ENCODE data around the gene ABHD16A.

Gene ABHD16A

GRCh38 chr6:31661262-31662123, 41.6 kb downstream of the ABHD16A start:
- peaks cover 59% of the 10 kb centered on the region for H3K36me3 ChIP-seq
- TF ChIP-seq, protein P1, sequence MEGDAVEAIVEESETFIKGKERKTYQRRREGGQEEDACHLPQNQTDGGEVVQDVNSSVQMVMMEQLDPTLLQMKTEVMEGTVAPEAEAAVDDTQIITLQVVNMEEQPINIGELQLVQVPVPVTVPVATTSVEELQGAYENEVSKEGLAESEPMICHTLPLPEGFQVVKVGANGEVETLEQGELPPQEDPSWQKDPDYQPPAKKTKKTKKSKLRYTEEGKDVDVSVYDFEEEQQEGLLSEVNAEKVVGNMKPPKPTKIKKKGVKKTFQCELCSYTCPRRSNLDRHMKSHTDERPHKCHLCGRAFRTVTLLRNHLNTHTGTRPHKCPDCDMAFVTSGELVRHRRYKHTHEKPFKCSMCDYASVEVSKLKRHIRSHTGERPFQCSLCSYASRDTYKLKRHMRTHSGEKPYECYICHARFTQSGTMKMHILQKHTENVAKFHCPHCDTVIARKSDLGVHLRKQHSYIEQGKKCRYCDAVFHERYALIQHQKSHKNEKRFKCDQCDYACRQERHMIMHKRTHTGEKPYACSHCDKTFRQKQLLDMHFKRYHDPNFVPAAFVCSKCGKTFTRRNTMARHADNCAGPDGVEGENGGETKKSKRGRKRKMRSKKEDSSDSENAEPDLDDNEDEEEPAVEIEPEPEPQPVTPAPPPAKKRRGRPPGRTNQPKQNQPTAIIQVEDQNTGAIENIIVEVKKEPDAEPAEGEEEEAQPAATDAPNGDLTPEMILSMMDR (IDR thresholded peaks at IDR 0.05; ENCODE audit: low read depth, low read length): no peak

GRCh38 chr6:31660381-31661261, 42.5 kb downstream of the ABHD16A start, which contains the start of gene C6orf47:
Gene C6orf47, minus strand, starts transcription at chr6:31660778. Its CDS starts 831 bp downstream, at chr6:31659947.
- H3K27me3 ChIP-seq (ENCODE audit: insufficient read depth, low read depth, severe bottlenecking): no peaks in the 10 kb centered on the region

More at GRCh38 chr6:31661262-31662123, 41.6 kb downstream of the ABHD16A start:
- DNase-seq: no peak
- H3K4me3 ChIP-seq (ENCODE audit: low read depth, low read length): peak overlapping the region; percentile 88
- no peaks in the 10 kb centered on the region for H3K9me3 ChIP-seq (ENCODE audit: severe bottlenecking)
- peak overlapping the region; percentile 79 for H3K27ac ChIP-seq
- no peaks in the 10 kb centered on the region for H3K27me3 ChIP-seq (ENCODE audit: insufficient read depth, low read depth, severe bottlenecking)

GRCh38 chr6:31659649-31660380, 43.3 kb downstream of the ABHD16A start:
- Histone ChIP-seq H3K27ac (peak overlapping the region; percentile 79), H3K27me3 (ENCODE audit: insufficient read depth, low read depth, severe bottlenecking) (no peaks in the 10 kb centered on the region), H3K9me3 (ENCODE audit: severe bottlenecking) (no peaks in the 10 kb centered on the region), H3K36me3 (peaks cover 56% of the 10 kb centered on the region), H3K4me3 (ENCODE audit: low read depth, low read length) (peak overlapping the region; percentile 88)
- no peak for DNase-seq
- TF ChIP-seq, protein P1 (IDR thresholded peaks at IDR 0.05; ENCODE audit: low read depth, low read length): no peak

More at GRCh38 chr6:31660381-31661261, 42.5 kb downstream of the ABHD16A start, which contains the start of gene C6orf47:
- Histone ChIP-seq H3K27ac (peak within 1 kb of the TSS; percentile 79), H3K36me3 (peaks cover 56% of the 10 kb centered on the region), H3K4me3 (ENCODE audit: low read depth, low read length) (peak within 1 kb of the TSS; percentile 88), H3K9me3 (ENCODE audit: severe bottlenecking) (no peaks in the 10 kb centered on the region)
- DNase-seq: peak; percentile 96
- TF ChIP-seq, protein P1 (IDR thresholded peaks at IDR 0.05; ENCODE audit: low read depth, low read length): no peak

DNA sequence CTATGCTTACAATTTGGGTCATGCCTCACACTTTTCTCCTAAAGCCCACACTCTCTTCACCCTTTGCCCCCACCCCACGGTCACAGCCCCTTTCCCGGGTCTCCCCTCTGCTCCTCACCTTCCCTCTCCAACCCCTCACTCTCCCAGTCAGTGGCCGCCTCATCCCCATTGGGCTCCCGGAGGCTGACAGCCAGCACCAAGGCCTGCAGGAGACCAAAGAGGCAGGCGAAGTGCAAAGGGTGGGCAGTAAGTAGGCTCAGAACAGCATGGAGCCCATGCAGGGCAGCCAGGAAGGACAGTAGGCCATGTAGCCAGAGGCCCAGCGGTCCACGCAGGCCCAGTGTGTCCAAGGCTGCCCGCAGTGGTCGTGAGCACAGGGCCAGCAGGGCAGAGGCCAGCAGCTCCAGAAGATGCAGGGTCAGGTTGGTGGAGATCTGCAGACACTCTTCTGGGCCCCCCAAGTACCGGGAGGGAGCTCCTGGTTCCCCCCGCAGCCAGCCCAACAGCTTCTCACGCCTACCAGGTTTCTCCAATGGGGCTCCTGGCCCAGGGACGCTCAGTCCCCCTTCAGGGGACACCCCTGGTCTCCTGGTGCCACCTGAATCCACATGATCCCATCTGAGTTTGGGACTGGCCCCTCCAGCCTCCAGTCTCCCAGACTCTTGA, 44.0 kb downstream of the ABHD16A start:
- Histone ChIP-seq H3K27me3 (ENCODE audit: insufficient read depth, low read depth, severe bottlenecking) (no peaks in the 10 kb centered on the region), H3K27ac (no peak overlapping the region), H3K9me3 (ENCODE audit: severe bottlenecking) (no peaks in the 10 kb centered on the region), H3K36me3 (peaks cover 53% of the 10 kb centered on the region), H3K4me3 (ENCODE audit: low read depth, low read length) (no peak overlapping the region)
- DNase-seq: no peak
- TF ChIP-seq, protein P1 (IDR thresholded peaks at IDR 0.05; ENCODE audit: low read depth, low read length): no peak

DNA sequence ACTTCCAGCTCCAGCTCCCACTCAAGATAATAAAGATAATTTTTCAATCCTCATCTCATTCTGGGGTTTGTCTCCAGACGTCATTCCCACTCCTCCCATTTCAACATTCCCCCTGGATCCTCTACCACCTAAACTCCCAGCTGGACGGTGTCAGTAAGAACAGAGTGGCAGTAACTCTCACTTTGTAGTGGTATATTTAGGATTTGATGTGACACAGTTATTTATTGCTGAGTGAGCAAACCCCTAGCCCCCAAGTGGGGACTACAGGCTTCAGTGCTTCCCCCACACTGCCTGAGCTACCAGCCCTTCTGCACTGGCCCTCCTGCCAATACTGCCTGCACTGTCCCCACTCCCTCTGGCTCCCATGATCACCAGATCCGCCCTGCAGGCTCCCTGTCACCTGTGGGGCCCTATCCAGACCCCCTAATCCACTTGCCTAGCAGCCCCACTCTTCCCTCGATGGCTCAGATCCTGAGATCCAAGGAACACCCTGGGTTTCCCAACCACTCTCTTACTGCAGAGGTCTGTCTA, 44.9 kb downstream of the ABHD16A start:
- no peaks in the 10 kb centered on the region for H3K9me3 ChIP-seq (ENCODE audit: severe bottlenecking)
- no peaks in the 10 kb centered on the region for H3K27me3 ChIP-seq (ENCODE audit: insufficient read depth, low read depth, severe bottlenecking)
- no peak overlapping the region for H3K4me3 ChIP-seq (ENCODE audit: low read depth, low read length)
- TF ChIP-seq, protein P1 (IDR thresholded peaks at IDR 0.05; ENCODE audit: low read depth, low read length): no peak
- no peak overlapping the region for H3K27ac ChIP-seq
- H3K36me3 ChIP-seq: peaks cover 44% of the 10 kb centered on the region
- DNase-seq: no peak

Data from WERI-Rb-1 (cell line).